HG03457 (cell line): ENCODE measurements around the gene FBXO42.

Experiments
- ATAC-seq: cut with Tn5 transposase; IDR thresholded peaks from one replicate; pipeline ENCODE4 v1.9.1; 2021; ENCODE audit warnings: moderate number of reproducible peaks; ENCODE audit not compliant: unreplicated experiment

FBXO42 gene

GRCh38 chr1:16244650-16245285 is 107.5 kb downstream of the FBXO42 start:
- ATAC-seq = no peak

GRCh38 chr1:16243936-16244649 is 108.2 kb downstream of the FBXO42 start:
- ATAC-seq = no peak

GRCh38 chr1:16243215-16243610 is 109.1 kb downstream of the FBXO42 start:
- ATAC-seq = no peak

GRCh38 chr1:16242556-16243214 is 109.6 kb downstream of the FBXO42 start:
- ATAC-seq = no peak

- no peak for ATAC-seq
Measured at GRCh38 chr1:16241221-16241708, 111.0 kb downstream of the FBXO42 start.

GRCh38 chr1:16239972-16240491 is 112.2 kb downstream of the FBXO42 start:
- ATAC-seq = no peak

GRCh38 chr1:16237343-16237830 is 114.9 kb downstream of the FBXO42 start:
- no peak for ATAC-seq

- no peak for ATAC-seq
Measured at GRCh38 chr1:16236511-16237342, 115.6 kb downstream of the FBXO42 start, which contains the start of gene CPLANE2. Gene CPLANE2, minus strand, starts transcription at chr1:16237183. Its CDS starts 441 bp downstream, at chr1:16236742.

- ATAC-seq = no peak
Measured at GRCh38 chr1:16235944-16236510, 116.3 kb downstream of the FBXO42 start.

- ATAC-seq = no peak
Measured at GRCh38 chr1:16235347-16235746, 116.9 kb downstream of the FBXO42 start.

- no peak for ATAC-seq
Measured at GRCh38 chr1:16233431-16233830, 118.8 kb downstream of the FBXO42 start.

GRCh38 chr1:16232316-16232710 is 120.0 kb downstream of the FBXO42 start:
- ATAC-seq = no peak

- ATAC-seq = no peak
Measured at GRCh38 chr1:16231331-16232315, 120.7 kb downstream of the FBXO42 start.

GRCh38 chr1:16230744-16231143 is 121.5 kb downstream of the FBXO42 start:
- ATAC-seq = no peak

- ATAC-seq = no peak
Measured at GRCh38 chr1:16229976-16230740, 122.1 kb downstream of the FBXO42 start.

GRCh38 chr1:16226490-16227179 is 125.6 kb downstream of the FBXO42 start:
- ATAC-seq = no peak

- ATAC-seq = no peak
Measured at GRCh38 chr1:16226129-16226489, 126.2 kb downstream of the FBXO42 start.

- no peak for ATAC-seq
Measured at GRCh38 chr1:16224472-16224871, 127.8 kb downstream of the FBXO42 start.
